Stimulated activated CD4-positive, alpha-beta T cell treated with anti-CD3 and anti-CD28 coated beads, Interleukin-1b, Interleukin-23, amount 100 ng/mL, for 24 hours (primary cell): Measurements from ENCODE around the gene DSCAML1.

Experiments
- DNase-seq, 4 experiments: peaks; one replicate each; pipeline ENCODE4 v3.0.0-alpha.2; 2020; ENCODE audit warnings: low read depth in 4 of 4, low spot score in 1 of 4

Gene DSCAML1

GRCh38 chr11:117642396-117642795 lies 154.6 kb downstream of the DSCAML1 start:
- no peak for DNase-seq

- no peak for DNase-seq
Observed at GRCh38 chr11:117641008-117641915, 155.8 kb downstream of the DSCAML1 start.

- no peak for DNase-seq
Observed at GRCh38 chr11:117640041-117640440, 157.0 kb downstream of the DSCAML1 start.

GRCh38 chr11:117639601-117640000 lies 157.4 kb downstream of the DSCAML1 start:
- no peak for DNase-seq

GRCh38 chr11:117638911-117639543 lies 158.0 kb downstream of the DSCAML1 start:
- no peak for DNase-seq

- no peak for DNase-seq
Observed at GRCh38 chr11:117634756-117635603, 162.0 kb downstream of the DSCAML1 start.

GRCh38 chr11:117633976-117634755 lies 162.8 kb downstream of the DSCAML1 start:
- DNase-seq, result no peak

- DNase-seq, result no peak
Observed at GRCh38 chr11:117633186-117633754, 163.7 kb downstream of the DSCAML1 start.

- no peak for DNase-seq
Observed at GRCh38 chr11:117632306-117632705, 164.7 kb downstream of the DSCAML1 start.

GRCh38 chr11:117631336-117632140 lies 165.5 kb downstream of the DSCAML1 start:
- no peak for DNase-seq

- no peak for DNase-seq
Observed at GRCh38 chr11:117629891-117630538, 167.0 kb downstream of the DSCAML1 start.

- DNase-seq, result no peak
Observed at GRCh38 chr11:117629146-117629545, 167.9 kb downstream of the DSCAML1 start.

- DNase-seq, result no peak
Observed at GRCh38 chr11:117627259-117627658, 169.8 kb downstream of the DSCAML1 start.

- no peak for DNase-seq
Observed at GRCh38 chr11:117626576-117626975, 170.4 kb downstream of the DSCAML1 start.

GRCh38 chr11:117625237-117625636 lies 171.8 kb downstream of the DSCAML1 start:
- no peak for DNase-seq

GRCh38 chr11:117623831-117624271 lies 173.2 kb downstream of the DSCAML1 start:
- no peak for DNase-seq

GRCh38 chr11:117621226-117621625 lies 175.8 kb downstream of the DSCAML1 start:
- DNase-seq, result no peak

- no peak for DNase-seq
Observed at GRCh38 chr11:117620659-117621058, 176.4 kb downstream of the DSCAML1 start.

- DNase-seq, result no peak
Observed at GRCh38 chr11:117620086-117620485, 176.9 kb downstream of the DSCAML1 start.
